Astrocyte (in vitro differentiated cells and primary cell): ENCODE results near the gene POLN. TPM values are rescaled to one million over a fixed set of nuclear protein-coding genes. Genes with fewer than 3 reads are reported as not detected.
"Not testable (repeated sequence)": the region's sequence is repeated elsewhere in the genome, so short reads cannot be mapped to it uniquely, and the experiment has no call there.

ENCODE experiments used
- DNase-seq: peaks from one replicate; pipeline ENCODE4 v3.0.0-alpha.2; 2010; ENCODE audit warnings: low read depth
- FAIRE-seq: peaks from 2 replicates; lab custom pipeline; 2011; peaks lifted over from hg19 to GRCh38; lab: Jason Lieb, UNC
- H2AFZ ChIP-seq: 2 replicates; pipeline ENCODE4 v1.6.0; 2012; ENCODE audit warnings: low read depth, low read length, inconsistent platforms
- H3K27ac ChIP-seq: 2 replicates; pipeline ENCODE4 v1.5.1; 2011; ENCODE audit warnings: low read depth, low read length, inconsistent platforms
- H3K27me3 ChIP-seq: 2 replicates; pipeline ENCODE4 v1.6.0; 2011; ENCODE audit warnings: low read length, inconsistent platforms; ENCODE audit not compliant: insufficient read depth
- H3K36me3 ChIP-seq: 2 replicates; pipeline ENCODE4 v1.5.1; 2011; ENCODE audit warnings: low read length, inconsistent platforms; ENCODE audit not compliant: insufficient read depth
- H3K4me1 ChIP-seq: 2 replicates; pipeline ENCODE4 v1.5.1; 2011; ENCODE audit warnings: low read length, inconsistent platforms; ENCODE audit not compliant: insufficient read depth
- H3K4me2 ChIP-seq: 2 replicates; pipeline ENCODE4 v1.6.0; 2012; ENCODE audit warnings: low read length, inconsistent platforms
- H3K4me3 ChIP-seq: 2 replicates; pipeline ENCODE4 v1.5.1; 2011; ENCODE audit warnings: low read depth, mild to moderate bottlenecking, low read length, inconsistent platforms; ENCODE audit not compliant: insufficient read depth
- H3K79me2 ChIP-seq: 2 replicates; pipeline ENCODE4 v1.6.0; 2012; ENCODE audit warnings: mild to moderate bottlenecking, low read length, inconsistent platforms; ENCODE audit not compliant: insufficient read depth
- H3K9ac ChIP-seq: 2 replicates; pipeline ENCODE4 v1.6.0; 2012; ENCODE audit warnings: mild to moderate bottlenecking, low read length, inconsistent platforms
- H3K9me3 ChIP-seq: 2 replicates; pipeline ENCODE4 v1.5.1; 2012; ENCODE audit warnings: low read depth, mild to moderate bottlenecking, low read length, inconsistent platforms; ENCODE audit not compliant: insufficient read depth
- H4K20me1 ChIP-seq: 2 replicates; pipeline ENCODE4 v1.6.0; 2012; ENCODE audit warnings: low read length, inconsistent platforms; ENCODE audit not compliant: insufficient read depth
- H3K27ac Mint-ChIP-seq: one replicate; pipeline ENCODE4 v1.8.0; 2021; ENCODE audit warnings: mild to moderate bottlenecking, mixed read lengths; ENCODE audit not compliant: unreplicated experiment
- H3K27me3 Mint-ChIP-seq: one replicate; pipeline ENCODE4 v1.8.0; 2021; ENCODE audit warnings: low read depth, mixed read lengths; ENCODE audit not compliant: unreplicated experiment
- H3K36me3 Mint-ChIP-seq: one replicate; pipeline ENCODE4 v1.8.0; 2021; ENCODE audit warnings: low read depth, mixed read lengths; ENCODE audit not compliant: unreplicated experiment
- H3K4me1 Mint-ChIP-seq: one replicate; pipeline ENCODE4 v1.8.0; 2021; ENCODE audit warnings: low read depth, mixed read lengths; ENCODE audit not compliant: unreplicated experiment
- H3K4me3 Mint-ChIP-seq: one replicate; pipeline ENCODE4 v1.8.0; 2021; ENCODE audit warnings: mild to moderate bottlenecking, moderate library complexity, mixed read lengths; ENCODE audit not compliant: unreplicated experiment
- H3K9me3 Mint-ChIP-seq: one replicate; pipeline ENCODE4 v1.8.0; 2021; ENCODE audit warnings: mild to moderate bottlenecking, mixed read lengths; ENCODE audit not compliant: unreplicated experiment
- CTCF ChIP-seq: IDR thresholded peaks from 2 replicates; pipeline ENCODE4 v1.5.1; 2011; ENCODE audit warnings: low read depth, mild to moderate bottlenecking, inconsistent platforms, low read length, moderate library complexity; ENCODE audit not compliant: insufficient read depth
- EZH2 ChIP-seq: IDR thresholded peaks from 2 replicates; pipeline ENCODE4 v1.6.1; 2012; ENCODE audit warnings: mild to moderate bottlenecking, low read length, inconsistent platforms; ENCODE audit not compliant: insufficient read depth
- total RNA-seq: library from RNA; stranded (reverse); gene quantifications from 2 replicates; pipeline ENCODE4 v1.2.1, GENCODE V29; 2021

Gene POLN
- total RNA-seq, 1 donor from 2014 or later = 3.1 TPM

- H3K4me1 Mint-ChIP-seq = peaks cover 12% of the 10 kb centered on the region
- no peaks in the 10 kb centered on the region for H3K9me3 Mint-ChIP-seq
- no peak overlapping the region for H3K4me3 Mint-ChIP-seq
- Histone ChIP-seq H3K36me3 (no peaks in the 10 kb centered on the region), H3K4me3 (no peak overlapping the region), H3K9me3 (no peaks in the 10 kb centered on the region), H3K9ac (no peak overlapping the region), H3K79me2 (no peaks in the 10 kb centered on the region), H3K27ac (no peak overlapping the region), H3K4me2 (no peak overlapping the region), H3K27me3 (peaks cover 5% of the 10 kb centered on the region), H4K20me1 (peaks cover 21% of the 10 kb centered on the region), H2AFZ (no peak overlapping the region), H3K4me1 (peaks cover 4% of the 10 kb centered on the region)
- no peak for TF ChIP-seq CTCF
- no peak for TF ChIP-seq EZH2
- no peak for FAIRE-seq
- DNase-seq = peak; percentile 74
- peaks cover 23% of the 10 kb centered on the region for H3K27me3 Mint-ChIP-seq
- H3K27ac Mint-ChIP-seq = no peak overlapping the region
- H3K36me3 Mint-ChIP-seq = peaks cover 3% of the 10 kb centered on the region
Observed at GRCh38 chr4:2217726-2218125, 24.2 kb downstream of the POLN start.

- H3K27ac ChIP-seq = no peak overlapping the region
- no peaks in the 10 kb centered on the region for H3K4me1 ChIP-seq
- H3K4me3 Mint-ChIP-seq = no peak overlapping the region
- H3K4me3 ChIP-seq = no peak overlapping the region
- H3K79me2 ChIP-seq = no peaks in the 10 kb centered on the region
- no peak for TF ChIP-seq EZH2
- H3K27ac Mint-ChIP-seq = no peak overlapping the region
- H3K27me3 Mint-ChIP-seq = peaks cover 25% of the 10 kb centered on the region
- no peak for FAIRE-seq
- peaks cover 2% of the 10 kb centered on the region for H3K4me1 Mint-ChIP-seq
- peaks cover 5% of the 10 kb centered on the region for H3K27me3 ChIP-seq
- DNase-seq = no peak
- no peaks in the 10 kb centered on the region for H3K36me3 ChIP-seq
- H3K9ac ChIP-seq = no peak overlapping the region
- peaks cover 5% of the 10 kb centered on the region for H3K36me3 Mint-ChIP-seq
- no peaks in the 10 kb centered on the region for H3K9me3 Mint-ChIP-seq
- no peak overlapping the region for H3K4me2 ChIP-seq
- no peak overlapping the region for H2AFZ ChIP-seq
- no peaks in the 10 kb centered on the region for H3K9me3 ChIP-seq
- H4K20me1 ChIP-seq = peaks cover 9% of the 10 kb centered on the region
Observed at GRCh38 chr4:2212831-2213230, 29.1 kb downstream of the POLN start.

GRCh38 chr4:2202789-2203188 is 39.1 kb downstream of the POLN start:
- H3K36me3 Mint-ChIP-seq = peaks cover 13% of the 10 kb centered on the region
- H3K36me3 ChIP-seq, H3K4me1 ChIP-seq, H3K9me3 ChIP-seq, H2AFZ ChIP-seq, H3K27me3 ChIP-seq, H3K27ac ChIP-seq, H3K4me3 Mint-ChIP-seq, H3K9ac ChIP-seq, H3K9me3 Mint-ChIP-seq, DNase-seq, H4K20me1 ChIP-seq, H3K4me2 ChIP-seq, H3K27me3 Mint-ChIP-seq, H3K4me3 ChIP-seq, H3K27ac Mint-ChIP-seq, H3K4me1 Mint-ChIP-seq, FAIRE-seq, H3K79me2 ChIP-seq: not testable (repeated sequence)
